GM23338 (cell line): Measurements from ENCODE around the gene PASK. TPM values are rescaled to one million over a fixed set of nuclear protein-coding genes. Genes with fewer than 3 reads are reported as not detected.

Experiments used
- ATAC-seq: fragments of 200-7000 bp; cut with Tn5 transposase; 3 replicates; pipeline ENCODE4 v1.9.1; 2020
- DNase-seq: peaks from one replicate; pipeline ENCODE4 v3.0.0-alpha.2; 2015; ENCODE audit warnings: low spot score
- H2AFZ ChIP-seq: fragments of 200-600 bp; sonication (generic); 2 replicates; pipeline ENCODE4 v1.8.0; 2016; ENCODE audit warnings: antibody characterized with exemption, mild to moderate bottlenecking, moderate library complexity
- H3F3A ChIP-seq: fragments of 200-600 bp; sonication (generic); replicated peaks from 2 replicates; pipeline ENCODE4 v1.8.0; 2017; ENCODE audit warnings: antibody characterized with exemption, mixed run types, low read depth
- H3K27ac ChIP-seq: fragments of 200-600 bp; sonication (generic); 2 replicates; pipeline ENCODE4 v1.6.1; 2016; ENCODE audit warnings: low read depth
- H3K27me3 ChIP-seq: fragments of 200-600 bp; sonication (generic); 2 replicates; pipeline ENCODE4 v1.8.0; 2016; ENCODE audit warnings: mild to moderate bottlenecking, mixed run types, moderate library complexity; ENCODE audit not compliant: insufficient read depth
- H3K36me3 ChIP-seq: fragments of 200-600 bp; sonication (generic); 2 replicates; pipeline ENCODE4 v1.8.0; 2016; ENCODE audit warnings: mild to moderate bottlenecking; ENCODE audit not compliant: insufficient read depth
- H3K4me1 ChIP-seq: fragments of 200-600 bp; sonication (generic); 2 replicates; pipeline ENCODE4 v1.8.0; 2016; ENCODE audit warnings: mild to moderate bottlenecking, moderate library complexity; ENCODE audit not compliant: insufficient read depth
- H3K4me2 ChIP-seq: fragments of 200-600 bp; sonication (generic); 2 replicates; pipeline ENCODE4 v1.7.1; 2017; ENCODE audit warnings: mixed run types
- H3K4me3 ChIP-seq: fragments of 200-600 bp; sonication (generic); 2 replicates; pipeline ENCODE4 v1.6.1; 2016; ENCODE audit warnings: mixed run types
- H3K79me2 ChIP-seq: fragments of 200-600 bp; sonication (generic); replicated peaks from 2 replicates; pipeline ENCODE4 v1.8.0; 2017; ENCODE audit warnings: mild to moderate bottlenecking; ENCODE audit not compliant: insufficient read depth
- H3K9me2 ChIP-seq: fragments of 200-600 bp; sonication (generic); 2 replicates; pipeline ENCODE4 v1.8.0; 2017; ENCODE audit not compliant: insufficient read depth
- H4K20me1 ChIP-seq: fragments of 200-600 bp; sonication (generic); replicated peaks from 2 replicates; pipeline ENCODE4 v1.8.0; 2017; ENCODE audit warnings: mild to moderate bottlenecking; ENCODE audit not compliant: insufficient read depth
- H3K27ac Mint-ChIP-seq: 2 replicates; pipeline ENCODE4 v1.8.0; 2020; ENCODE audit warnings: inconsistent platforms, mild to moderate bottlenecking, moderate library complexity, mixed read lengths
- H3K27me3 Mint-ChIP-seq: 3 replicates; pipeline ENCODE4 v1.8.0; 2022; ENCODE audit warnings: low read depth, mild to moderate bottlenecking, moderate library complexity, mixed read lengths, inconsistent platforms; ENCODE audit not compliant: insufficient read depth, poor library complexity
- H3K36me3 Mint-ChIP-seq: 3 replicates; pipeline ENCODE4 v1.8.0; 2021; ENCODE audit warnings: low read depth, mild to moderate bottlenecking, inconsistent platforms, moderate library complexity, mixed read lengths
- H3K4me1 Mint-ChIP-seq: 3 replicates; pipeline ENCODE4 v1.8.0; 2020; ENCODE audit warnings: mild to moderate bottlenecking, inconsistent platforms, mixed read lengths
- H3K4me3 Mint-ChIP-seq: 3 replicates; pipeline ENCODE4 v1.8.0; 2021; ENCODE audit warnings: moderate library complexity, mild to moderate bottlenecking, inconsistent platforms, mixed read lengths
- H3K9me3 Mint-ChIP-seq: 3 replicates; pipeline ENCODE4 v1.8.0; 2020; ENCODE audit warnings: moderate library complexity, mild to moderate bottlenecking, inconsistent platforms, mixed read lengths
- CREB1 ChIP-seq: fragments of 250-450 bp; sonication (Bioruptor Pico); IDR thresholded peaks from 2 replicates; pipeline ENCODE4 v1.5.0; 2020; ENCODE audit warnings: low read depth, mild to moderate bottlenecking, moderate library complexity
- CTCF ChIP-seq, 2 experiments: fragments of 200-600 bp in 1 of 2; sonication (generic) in 1 of 2; conservative IDR thresholded peaks; 2 replicates each; pipeline versions ENCODE4 v1.5.1 to v1.6.1; 2016 to 2017; ENCODE audit warnings: antibody characterized with exemption in 2 of 2, low read depth in 2 of 2, mild to moderate bottlenecking in 2 of 2, moderate library complexity in 1 of 2
- ETS1 ChIP-seq: IDR thresholded peaks from 2 replicates; pipeline ENCODE4 v1.6.1; 2016; ENCODE audit warnings: antibody characterized with exemption
- EZH2 ChIP-seq: fragments of 200-600 bp; sonication (generic); IDR thresholded peaks from one replicate; pipeline ENCODE4 v1.8.0; 2017; ENCODE audit warnings: antibody characterized with exemption, mild to moderate bottlenecking, low read depth; ENCODE audit not compliant: unreplicated experiment
- EZH2phosphoT487 ChIP-seq: fragments of 200-600 bp; sonication (generic); IDR thresholded peaks from one replicate; pipeline ENCODE4 v1.8.1; 2018; ENCODE audit warnings: antibody characterized with exemption; ENCODE audit not compliant: unreplicated experiment
- JUNB ChIP-seq: IDR thresholded peaks from one replicate; pipeline ENCODE4 v1.6.1; 2016; ENCODE audit warnings: antibody characterized with exemption; ENCODE audit not compliant: unreplicated experiment
- NANOG ChIP-seq: IDR thresholded peaks from 2 replicates; pipeline ENCODE4 v1.6.1; 2016; ENCODE audit warnings: antibody characterized with exemption, borderline replicate concordance
- POLR2AphosphoS5 ChIP-seq: IDR thresholded peaks from 2 replicates; pipeline ENCODE4 v1.6.1; 2016; ENCODE audit warnings: antibody characterized with exemption, low read depth
- REST ChIP-seq: IDR thresholded peaks from one replicate; pipeline ENCODE4 v1.6.1; 2018; ENCODE audit warnings: antibody characterized with exemption; ENCODE audit not compliant: unreplicated experiment
- STAT1 ChIP-seq: IDR thresholded peaks from one replicate; pipeline ENCODE4 v1.6.1; 2016; ENCODE audit warnings: antibody characterized with exemption; ENCODE audit not compliant: unreplicated experiment
- ZNF114 ChIP-seq: fragments of 250-450 bp; sonication (Bioruptor Pico); IDR thresholded peaks from 2 replicates; pipeline ENCODE4 v1.5.0; 2020; ENCODE audit warnings: mild to moderate bottlenecking, moderate library complexity
- ZNF331 ChIP-seq: fragments of 250-450 bp; sonication (Bioruptor Pico); IDR thresholded peaks from 2 replicates; pipeline ENCODE4 v1.5.0; 2020; ENCODE audit warnings: low read depth, mild to moderate bottlenecking, moderate library complexity
- ZNF462 ChIP-seq: fragments of 250-450 bp; sonication (Bioruptor Pico); IDR thresholded peaks from 2 replicates; pipeline ENCODE4 v1.5.0; 2020; ENCODE audit warnings: mild to moderate bottlenecking, moderate library complexity
- polyA plus RNA-seq: library from polyadenylated mRNA; unstranded; fragments of >200 nt; fragmentation: Nextera tagmentation; extraction: Ambion mirVana; gene quantifications from 2 replicates; pipeline ENCODE4 v1.2.1, GENCODE V29; 2016
- total RNA-seq: library from RNA; depleted of rRNA; stranded (reverse); fragments of >200 nt; shearing (Covaris generic); gene quantifications from 2 replicates; pipeline ENCODE4 v1.2.3, GENCODE V29; 2014

The PASK gene
- total and polyA plus RNA-seq, 2 experiments from 2014 or later, result 12.5 to 38.4 TPM

GRCh38 chr2:241120440-241120839, 28.8 kb downstream of the PASK start:
- DNase-seq (no peak), ATAC-seq (no peak)
- Histone ChIP-seq H3K4me2 (no peak overlapping the region), H3K9me2 (no peaks in the 10 kb centered on the region), H3K36me3 (peaks cover 12% of the 10 kb centered on the region), H4K20me1 (no peaks in the 10 kb centered on the region; the same call in none of the 2 replicates), H3K27me3 (no peaks in the 10 kb centered on the region), H3K27ac (no peak overlapping the region), H2AFZ (no peak overlapping the region), H3K4me3 (no peak overlapping the region), H3K79me2 (no peaks in the 10 kb centered on the region), H3F3A (no peaks in the 10 kb centered on the region), H3K4me1 (no peaks in the 10 kb centered on the region)
- Mint-ChIP-seq H3K36me3 (peaks cover 34% of the 10 kb centered on the region), H3K27me3 (peaks cover 1% of the 10 kb centered on the region), H3K27ac (no peak overlapping the region), H3K9me3 (no peaks in the 10 kb centered on the region), H3K4me1 (no peaks in the 10 kb centered on the region), H3K4me3 (no peak overlapping the region)
- TF ChIP-seq ZNF114 (CRISPR knock-in tag) (no peak), ETS1 (no peak), CREB1 (CRISPR knock-in tag) (no peak), EZH2 (no peak), ZNF462 (CRISPR knock-in tag) (no peak), POLR2AphosphoS5 (no peak), REST (no peak), JUNB (no peak), ZNF331 (no peak), CTCF (conservative IDR thresholded peaks at IDR 0.05; ENCODE audit: low read depth in 2 of 2) (no peak), EZH2phosphoT487 (no peak), NANOG (no peak), STAT1 (no peak)
